ENCODE data around the gene THAP8. TPM values are rescaled to one million over a fixed set of nuclear protein-coding genes. Genes with fewer than 3 reads are reported as not detected.

The THAP8 gene
- total RNA-seq, 1 donor from 2014 or later, result 1.9 TPM

DNA sequence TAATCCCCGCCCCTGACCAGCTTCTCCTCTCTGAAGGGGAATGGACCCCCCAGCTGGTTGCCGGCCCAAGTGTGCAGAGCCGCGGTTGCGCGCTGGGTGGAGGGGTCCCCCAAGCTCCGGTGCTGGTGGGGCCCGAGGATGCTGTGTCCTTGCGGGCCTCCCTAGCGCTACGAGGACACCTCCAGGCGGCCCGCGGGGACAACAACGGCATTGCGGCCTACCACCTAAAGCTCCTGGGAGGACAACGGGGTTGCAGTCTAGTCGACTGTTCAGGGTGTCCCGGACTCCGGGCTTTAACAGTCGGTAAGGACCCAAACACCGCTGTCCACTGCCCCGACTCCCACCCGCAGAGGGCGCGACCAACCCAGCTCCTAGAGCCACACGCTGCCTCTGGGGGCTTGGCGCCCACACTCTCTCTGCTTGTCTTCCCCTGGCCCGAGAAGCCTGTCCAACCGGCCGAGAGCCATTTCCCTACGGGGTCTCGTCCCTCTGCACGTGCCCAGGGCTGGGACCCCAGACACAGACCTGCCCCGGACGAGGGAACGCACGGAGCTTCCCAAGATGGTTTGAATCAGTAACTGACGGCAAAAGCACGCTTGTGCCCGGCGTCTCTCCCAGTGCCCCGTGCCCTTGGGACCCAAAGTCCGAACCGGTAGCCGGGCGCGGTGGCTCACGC lies 60.0 kb downstream of the THAP8 start:
- DNase-seq, result no peak

- no peak for DNase-seq
Measured at GRCh38 chr19:35992907-35993765, 60.9 kb downstream of the THAP8 start.

GRCh38 chr19:35991731-35992450 lies 62.2 kb downstream of the THAP8 start:
- DNase-seq, result no peak

- DNase-seq, result no peak
Measured at GRCh38 chr19:35990771-35991730, 63.0 kb downstream of the THAP8 start.

DNA sequence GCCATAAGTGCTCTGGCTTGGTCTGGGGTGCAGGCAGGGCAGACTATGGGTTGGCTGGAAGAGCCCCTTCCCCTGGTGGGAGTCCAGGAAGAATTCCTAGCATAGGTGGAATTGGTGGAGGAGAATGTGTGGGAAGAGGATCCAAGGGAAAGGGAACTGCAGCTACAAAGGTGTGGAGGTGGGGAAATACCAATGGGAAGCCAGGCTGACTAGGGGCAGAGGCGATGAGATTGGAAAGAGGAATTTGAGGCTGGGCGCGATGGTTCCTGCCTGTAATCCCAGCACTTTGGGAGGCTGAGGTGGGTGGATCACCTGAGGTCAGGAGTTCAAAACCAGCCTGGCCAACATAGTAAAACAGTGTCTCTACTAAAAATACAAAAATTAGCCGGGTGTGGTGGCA lies 63.9 kb downstream of the THAP8 start:
- no peak for DNase-seq

DNA sequence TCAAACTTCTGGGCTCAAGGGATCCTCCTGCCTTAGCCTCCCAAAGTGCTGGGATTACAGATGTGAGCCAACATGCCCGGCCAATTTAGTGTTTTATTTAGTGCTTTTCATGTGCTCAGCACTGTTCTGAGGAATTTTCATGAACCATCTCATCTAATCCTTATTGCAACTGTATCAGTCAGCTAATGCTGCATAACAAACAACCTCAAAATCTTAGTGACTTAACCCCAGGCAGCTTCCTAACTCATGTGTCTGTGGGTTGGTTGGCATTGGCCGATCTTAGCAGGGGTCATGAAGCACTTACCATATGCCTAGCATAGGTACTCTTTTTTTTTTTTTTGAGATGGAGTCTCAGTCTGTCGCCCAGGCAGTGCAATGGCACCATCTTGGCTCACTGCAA lies 65.3 kb downstream of the THAP8 start:
- no peak for DNase-seq

- DNase-seq, result no peak
Measured at GRCh38 chr19:35987571-35987896, 66.6 kb downstream of the THAP8 start.

DNA sequence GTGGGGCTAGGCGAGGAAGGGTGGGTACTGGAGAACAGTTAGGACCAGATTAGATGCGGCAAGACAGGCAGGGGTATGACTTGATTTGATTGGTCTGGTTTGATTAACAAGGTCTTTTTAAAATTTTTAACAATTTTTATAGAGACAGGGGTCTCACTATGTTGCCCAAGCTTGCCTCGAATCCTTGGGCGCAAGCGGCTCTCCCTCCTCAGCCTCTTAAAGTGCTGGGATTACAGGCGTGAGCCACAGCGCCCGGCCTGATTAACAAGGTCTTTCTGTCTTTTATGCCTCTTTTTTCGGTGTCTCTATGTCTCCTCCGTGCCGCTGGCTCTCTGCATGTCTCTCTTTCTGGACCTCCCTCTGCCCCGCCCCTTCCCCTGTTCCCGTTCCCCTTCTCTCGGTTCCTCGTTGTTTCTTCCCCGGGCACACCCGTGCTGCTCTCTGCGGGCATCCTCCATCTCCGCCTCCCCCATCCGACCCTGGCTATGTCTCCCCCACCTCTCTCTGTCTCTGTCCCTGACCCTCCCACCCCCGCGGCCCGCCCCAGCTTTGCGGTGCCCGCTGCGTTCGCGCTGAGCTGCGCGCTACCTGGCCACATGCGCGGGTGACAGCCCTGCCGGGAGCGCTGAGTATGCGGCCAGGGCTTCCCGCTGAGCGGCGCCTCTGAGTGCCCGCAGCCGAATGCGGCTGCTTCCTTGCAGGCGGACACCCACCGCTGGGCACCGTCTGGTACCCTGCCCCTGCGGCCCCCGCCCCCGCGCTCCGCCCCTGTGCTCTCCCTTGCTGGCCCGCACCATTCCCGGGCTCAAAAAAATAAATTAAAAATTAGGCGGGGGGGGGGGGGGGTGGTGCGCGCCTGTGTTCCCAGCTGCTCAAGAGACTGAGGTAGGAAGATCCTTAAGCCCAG lies 67.2 kb downstream of the THAP8 start:
- peak; percentile 32 for DNase-seq

DNA sequence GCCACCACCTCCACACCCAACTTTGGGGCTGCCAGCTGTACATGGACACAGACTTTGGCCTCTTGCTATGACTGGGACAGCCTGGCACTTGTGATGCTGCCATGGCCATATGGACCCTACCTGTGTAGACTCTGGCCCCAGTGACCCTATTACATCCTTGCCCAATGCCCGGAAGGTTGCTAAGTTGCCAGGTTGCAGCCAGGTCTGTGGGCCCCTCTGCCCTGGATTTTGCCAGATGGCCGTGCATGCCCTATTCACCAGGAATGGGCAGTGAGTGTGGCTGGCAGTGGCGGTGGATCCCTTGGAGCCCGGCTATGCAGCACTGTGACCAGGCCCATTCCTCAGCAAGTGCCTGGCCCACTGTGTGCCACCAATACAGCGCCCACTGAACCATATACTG lies 68.0 kb downstream of the THAP8 start:
- no peak for DNase-seq

Other genes with a start within 250 kb of the THAP8 start
- gene PRODH2, start 241.4 kb downstream of the THAP8 start, total RNA-seq, result not detected
- gene NPHS1, start 201.8 kb downstream of the THAP8 start, total RNA-seq, result 1.2 TPM
- gene KIRREL2, start 197.4 kb downstream of the THAP8 start, total RNA-seq, result 0.94 TPM
- gene APLP1, start 185.7 kb downstream of the THAP8 start, total RNA-seq, result 179 TPM
- gene NFKBID, start 153.7 kb downstream of the THAP8 start, total RNA-seq, result 3.0 TPM
- gene HCST, start 151.8 kb downstream of the THAP8 start, total RNA-seq, result not detected
- gene TYROBP, start 146.0 kb downstream of the THAP8 start, total RNA-seq, result 3.1 TPM
- gene LRFN3, start 117.9 kb downstream of the THAP8 start, total RNA-seq, result 10.5 TPM
- 10.6 TPM for gene SDHAF1, start 59.1 kb downstream of the THAP8 start, total RNA-seq
- not detected for gene SYNE4, start 45.5 kb downstream of the THAP8 start, total RNA-seq
- gene ALKBH6, start 40.1 kb downstream of the THAP8 start, total RNA-seq, result 5.3 TPM
- gene CLIP3, start 21.4 kb downstream of the THAP8 start, total RNA-seq, result 27.1 TPM
- 0.78 TPM for gene WDR62, start 612 bp upstream of the THAP8 start, total RNA-seq
- not detected for gene OVOL3, start 56.9 kb upstream of the THAP8 start, total RNA-seq
- gene POLR2I, start 60.6 kb upstream of the THAP8 start, total RNA-seq, result 64.7 TPM
- gene TBCB, start 61.2 kb upstream of the THAP8 start, total RNA-seq, result 373 TPM
- gene CAPNS1, start 85.8 kb upstream of the THAP8 start, total RNA-seq, result 103 TPM
- gene COX7A1, start 98.2 kb upstream of the THAP8 start, total RNA-seq, result 3.9 TPM
- gene ZNF565, start 160.4 kb upstream of the THAP8 start, total RNA-seq, result 21.7 TPM
- gene ZNF146, start 160.8 kb upstream of the THAP8 start, total RNA-seq, result 86.9 TPM

Data from occipital lobe (tissue), 2 donors.